A673 (cell line): ENCODE results near the gene SND1.

ENCODE experiments used
- EZH2 ChIP-seq: fragments of 200-600 bp; sonication (generic); IDR thresholded peaks from 2 replicates; pipeline ENCODE4 v1.6.1; 2017; ENCODE audit warnings: borderline replicate concordance, low read depth, mild to moderate bottlenecking, mixed read lengths, antibody characterized with exemption, low read length; ENCODE audit not compliant: poor library complexity, severe bottlenecking
- TF ChIP-seq, protein P1 (sequence below): fragments of 300-800, 200-600 bp; sonication (generic); conservative IDR thresholded peaks from 2 replicates; pipeline ENCODE4 v1.5.1; 2017; ENCODE audit warnings: low read depth, mild to moderate bottlenecking, antibody characterized with exemption, low read length, moderate library complexity, mixed read lengths

- no peak for TF ChIP-seq EZH2
- TF ChIP-seq, protein P1, sequence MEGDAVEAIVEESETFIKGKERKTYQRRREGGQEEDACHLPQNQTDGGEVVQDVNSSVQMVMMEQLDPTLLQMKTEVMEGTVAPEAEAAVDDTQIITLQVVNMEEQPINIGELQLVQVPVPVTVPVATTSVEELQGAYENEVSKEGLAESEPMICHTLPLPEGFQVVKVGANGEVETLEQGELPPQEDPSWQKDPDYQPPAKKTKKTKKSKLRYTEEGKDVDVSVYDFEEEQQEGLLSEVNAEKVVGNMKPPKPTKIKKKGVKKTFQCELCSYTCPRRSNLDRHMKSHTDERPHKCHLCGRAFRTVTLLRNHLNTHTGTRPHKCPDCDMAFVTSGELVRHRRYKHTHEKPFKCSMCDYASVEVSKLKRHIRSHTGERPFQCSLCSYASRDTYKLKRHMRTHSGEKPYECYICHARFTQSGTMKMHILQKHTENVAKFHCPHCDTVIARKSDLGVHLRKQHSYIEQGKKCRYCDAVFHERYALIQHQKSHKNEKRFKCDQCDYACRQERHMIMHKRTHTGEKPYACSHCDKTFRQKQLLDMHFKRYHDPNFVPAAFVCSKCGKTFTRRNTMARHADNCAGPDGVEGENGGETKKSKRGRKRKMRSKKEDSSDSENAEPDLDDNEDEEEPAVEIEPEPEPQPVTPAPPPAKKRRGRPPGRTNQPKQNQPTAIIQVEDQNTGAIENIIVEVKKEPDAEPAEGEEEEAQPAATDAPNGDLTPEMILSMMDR = no peak
Observed at GRCh38 chr7:127741764-127742375, 89.9 kb downstream of the SND1 start.
